Activated CD4-positive, alpha-beta T cell treated with anti-CD3 and anti-CD28 coated beads, Interleukin-2, amount 50 U/mL, for 1 hour (primary cell): ENCODE results near the gene B3GAT3.
"Not testable (repeated sequence)": the region's sequence is repeated elsewhere in the genome, so short reads cannot be mapped to it uniquely, and the experiment has no call there.

ENCODE experiments used
- DNase-seq: peaks from one replicate; pipeline ENCODE4 v3.0.0-alpha.2; 2020

B3GAT3 gene

GRCh38 chr11:62603776-62604299 is 17.9 kb downstream of the B3GAT3 start:
- DNase-seq = no peak

GRCh38 chr11:62603072-62603408 is 18.7 kb downstream of the B3GAT3 start:
- no peak for DNase-seq

DNA sequence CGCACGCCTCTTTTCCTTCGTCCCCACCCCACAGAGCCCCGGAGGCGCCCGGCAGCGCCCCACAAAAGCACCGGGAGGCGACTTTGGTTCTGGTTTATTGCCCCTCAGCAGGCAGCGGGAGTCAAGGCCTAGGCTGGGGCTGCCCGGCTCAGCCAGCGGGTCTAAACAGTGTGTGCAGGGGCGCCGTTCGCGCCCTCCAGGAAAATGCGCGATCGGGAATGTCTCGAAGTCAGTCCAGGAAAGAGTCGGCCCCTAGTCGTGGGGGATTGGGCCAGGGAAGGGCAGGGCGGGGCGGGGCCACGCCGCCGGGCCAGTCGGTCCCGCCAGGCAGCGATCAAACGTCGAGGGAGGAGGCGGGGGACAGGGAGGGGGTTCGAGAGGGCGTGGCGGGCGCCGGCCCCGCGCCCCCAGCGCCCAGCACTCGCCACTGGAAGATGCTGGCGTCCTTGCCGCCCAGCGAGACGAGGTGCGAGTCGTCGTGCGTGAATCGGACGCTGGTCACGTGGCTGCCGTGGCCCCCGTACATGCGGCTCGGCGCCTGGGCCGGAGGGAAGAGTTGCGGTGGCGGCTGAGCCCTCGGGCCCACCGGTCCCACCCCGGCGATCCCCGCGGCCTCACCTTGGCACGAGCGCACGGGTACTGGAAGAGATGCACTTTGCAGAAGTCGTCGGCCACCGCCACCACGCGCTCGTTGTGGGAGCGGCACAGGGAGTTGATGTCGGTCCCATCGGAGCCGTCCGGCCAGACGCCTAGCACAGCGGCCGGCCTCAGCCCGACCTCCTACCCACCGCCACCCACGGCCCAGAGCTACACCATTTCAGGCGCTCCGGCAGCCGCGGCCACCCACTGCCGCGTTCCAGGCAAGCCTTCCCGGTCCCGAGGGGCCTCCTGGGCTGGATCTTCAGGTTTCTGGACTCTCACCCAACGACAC is 19.4 kb downstream of the B3GAT3 start:
- DNase-seq = no peak

GRCh38 chr11:62601372-62602140 is 20.2 kb downstream of the B3GAT3 start, which contains the start of gene MTA2:
Gene MTA2 (minus strand): TSS chr11:62601865. CDS start chr11:62601450, 415 bp downstream.
- peak; percentile 99 for DNase-seq

DNA sequence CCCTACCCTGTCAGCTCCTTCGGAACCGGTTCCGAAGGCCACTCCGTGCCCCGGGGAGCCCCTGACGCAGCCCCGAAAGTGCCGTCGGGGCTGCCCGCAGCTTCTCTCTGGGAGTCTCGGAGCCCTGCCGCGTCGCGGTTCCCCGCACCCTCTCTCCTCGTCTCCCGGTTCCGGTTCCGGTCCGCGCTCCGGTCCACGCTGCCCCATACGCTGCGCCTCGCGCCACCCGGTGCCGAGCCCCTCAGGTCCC is 20.7 kb downstream of the B3GAT3 start:
- DNase-seq = peak; percentile 35

DNA sequence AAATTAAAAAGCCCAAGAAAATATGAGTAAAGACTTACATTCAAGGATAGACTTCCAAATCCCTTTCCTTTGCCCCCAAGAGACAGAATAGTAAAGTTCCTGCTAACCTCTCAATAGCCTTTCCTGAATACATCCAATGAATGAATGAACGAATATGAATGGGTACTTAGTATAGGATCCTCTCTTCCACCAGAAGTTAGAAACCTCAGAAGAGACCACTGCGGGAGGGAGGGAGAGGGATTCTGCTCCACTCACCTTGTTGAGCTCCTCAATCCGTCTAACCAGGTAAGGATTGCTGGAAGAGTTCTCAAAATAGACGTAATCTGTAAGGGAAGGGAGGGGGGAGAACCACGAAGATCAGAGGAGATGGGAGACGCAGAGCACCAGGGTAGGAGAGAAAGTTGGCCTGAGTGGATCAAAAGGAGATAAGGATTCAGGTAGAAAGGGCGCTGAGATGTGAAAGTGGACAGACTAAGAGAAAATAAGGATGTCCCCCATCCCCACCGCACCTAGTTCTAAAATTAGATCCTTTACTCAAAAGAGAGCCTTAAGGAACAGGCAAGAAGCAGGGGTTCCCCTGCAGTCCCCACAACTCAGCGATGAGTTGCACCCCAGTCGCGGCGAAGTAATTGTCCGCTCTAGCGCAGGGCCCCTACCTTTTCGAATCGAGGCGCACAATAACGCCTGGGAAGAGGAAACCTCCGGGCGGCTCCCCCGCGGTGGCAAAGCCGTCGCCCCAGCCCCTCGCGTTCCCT is 21.2 kb downstream of the B3GAT3 start:
- no peak for DNase-seq

- no peak for DNase-seq
Measured at GRCh38 chr11:62599901-62600300, 21.9 kb downstream of the B3GAT3 start.

GRCh38 chr11:62599069-62599696 is 22.6 kb downstream of the B3GAT3 start:
- DNase-seq = peak; percentile 95

- DNase-seq = no peak
Measured at GRCh38 chr11:62595124-62595523, 26.7 kb downstream of the B3GAT3 start.

DNA sequence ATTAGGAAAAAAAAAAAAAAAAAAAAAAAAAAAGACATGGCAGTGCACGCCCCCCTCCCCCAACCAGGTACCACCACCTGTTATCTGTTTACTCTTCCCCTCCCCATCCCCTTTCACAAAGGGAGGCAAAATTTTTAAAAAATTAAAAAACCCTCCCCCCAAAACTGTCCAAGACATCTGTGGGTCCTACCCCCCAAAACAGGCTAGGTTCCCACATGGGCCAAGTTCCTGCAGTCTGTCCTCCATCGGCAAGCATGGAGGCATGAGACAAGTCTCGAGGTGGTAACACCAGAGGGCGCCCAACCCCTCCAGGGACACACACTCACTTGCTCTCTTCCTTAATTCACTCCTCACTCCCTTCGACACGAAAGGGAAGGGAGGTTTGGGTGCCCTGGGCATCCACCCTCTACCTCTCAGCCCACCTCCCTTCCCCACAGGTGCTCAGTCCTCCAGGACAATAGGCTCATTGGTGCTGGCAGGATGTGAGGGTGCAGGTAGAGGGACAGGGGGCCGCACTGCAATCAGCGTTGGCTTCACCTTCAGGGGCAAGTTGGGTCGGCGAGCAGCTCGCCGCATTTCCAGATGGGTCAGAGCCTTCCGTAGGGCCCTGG is 28.2 kb downstream of the B3GAT3 start:
- DNase-seq = peak; percentile 80

DNA sequence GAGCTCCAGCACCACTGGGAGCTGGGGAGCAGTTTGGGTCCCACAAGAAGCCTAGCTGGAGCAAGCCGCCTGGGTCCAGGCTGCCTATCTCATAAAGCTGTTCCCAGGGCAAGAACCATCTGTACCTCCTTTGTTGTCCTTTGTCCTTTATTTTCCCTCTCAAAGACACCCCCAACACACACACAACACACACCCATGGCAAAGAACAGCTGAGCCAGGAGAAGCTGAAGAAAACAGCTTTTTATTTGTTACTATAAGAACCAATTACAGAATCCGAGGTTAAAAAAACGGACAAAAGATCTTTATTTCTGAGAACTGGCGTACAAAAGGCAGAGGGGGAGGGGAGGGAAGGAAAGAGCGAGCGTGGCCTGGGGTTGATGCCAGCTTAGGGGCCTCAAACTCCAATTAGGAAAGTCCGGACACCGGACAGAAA is 28.8 kb downstream of the B3GAT3 start:
- DNase-seq = no peak

GRCh38 chr11:62592146-62592815 is 29.5 kb downstream of the B3GAT3 start:
- no peak for DNase-seq

DNA sequence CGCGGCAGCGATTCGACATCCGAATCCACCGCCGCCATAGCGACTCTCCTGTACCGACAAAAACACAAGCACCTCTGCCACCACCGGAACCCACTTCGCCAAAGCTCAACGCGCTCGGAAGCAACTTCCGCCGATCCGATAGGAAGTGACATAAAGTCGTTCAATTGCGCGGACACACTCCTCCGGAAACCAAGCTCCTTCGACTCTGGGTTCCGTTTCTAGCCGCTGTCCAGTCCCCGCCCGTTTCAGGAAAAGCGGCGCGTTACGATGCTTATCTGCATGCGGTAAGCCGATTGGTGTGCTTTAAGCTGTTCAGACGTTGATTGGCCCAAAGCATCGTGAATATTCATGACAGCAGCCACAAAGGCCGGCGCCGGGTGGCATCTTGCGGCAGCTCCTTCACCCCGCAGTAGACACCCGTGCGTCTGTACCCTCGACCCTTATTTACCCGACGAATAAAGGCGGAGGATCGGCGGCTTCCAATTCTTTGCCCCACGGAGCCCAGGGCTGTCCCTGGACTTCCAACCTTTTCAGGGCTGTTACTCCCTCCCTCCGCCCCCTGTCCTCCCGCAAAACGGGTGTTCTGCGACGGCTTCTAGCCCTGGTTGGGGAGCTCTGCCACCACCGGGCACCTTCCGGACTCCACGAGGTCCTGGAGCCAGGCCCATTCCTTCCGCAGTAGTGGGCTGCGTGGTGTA is 30.2 kb downstream of the B3GAT3 start, which contains the start of gene TUT1:
TSS of gene TUT1 (minus strand) at position 76 of the 698 bp plus-strand sequence. CDS start at position 38, 38 bp downstream.
- peak; percentile 95 for DNase-seq

DNA sequence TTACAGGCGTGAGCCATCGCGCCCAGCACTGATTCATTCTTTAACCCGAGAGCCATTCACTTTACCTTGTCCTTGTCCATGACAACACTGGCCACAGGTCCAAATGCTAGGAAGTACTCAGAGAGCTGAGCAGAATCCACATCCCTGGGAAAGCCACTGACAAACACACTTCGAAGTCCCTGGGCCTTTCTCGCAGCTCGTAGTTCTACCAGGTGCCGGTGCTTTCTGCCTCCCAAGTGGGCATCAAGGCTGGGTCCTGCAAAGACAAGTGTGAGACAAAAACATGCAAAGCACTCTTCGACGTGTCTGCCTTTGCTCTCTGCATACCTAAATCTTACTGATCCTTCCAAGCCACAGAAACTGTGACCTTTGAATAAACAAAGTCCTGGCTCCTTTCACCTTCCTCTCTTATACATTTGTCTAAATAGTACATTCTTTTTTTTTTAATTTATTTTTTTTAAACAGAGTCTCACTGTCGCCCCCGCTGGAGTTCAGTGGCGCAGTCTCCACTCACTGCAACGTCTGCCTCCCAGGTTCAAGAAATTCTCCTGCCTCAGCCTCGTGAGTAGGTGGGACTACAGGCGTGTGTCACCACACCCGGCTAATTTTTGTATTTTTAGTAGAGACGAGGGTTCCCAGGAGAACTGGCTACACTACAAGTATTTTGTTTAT is 32.7 kb downstream of the B3GAT3 start:
- no peak for DNase-seq

GRCh38 chr11:62585356-62585755 is 36.4 kb downstream of the B3GAT3 start:
- DNase-seq = not testable (repeated sequence)

DNA sequence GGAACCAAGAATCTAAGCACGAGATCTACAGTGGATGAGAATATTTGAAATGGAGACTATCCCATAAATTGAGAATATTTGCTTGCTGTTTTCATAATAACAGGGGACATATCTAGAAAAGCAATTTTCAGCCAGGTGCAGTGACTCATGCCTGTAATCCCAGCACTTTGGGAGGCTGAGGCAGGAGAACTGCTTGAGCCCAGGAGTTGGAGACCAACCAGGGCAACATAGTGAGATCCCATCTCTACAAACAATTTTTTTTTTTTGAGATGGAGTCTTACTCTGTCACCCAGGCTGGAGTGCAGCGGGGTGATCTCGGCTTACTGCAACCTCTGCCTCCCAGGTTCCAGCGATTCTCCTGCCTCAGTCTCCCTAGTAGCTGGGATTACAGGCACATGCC is 40.1 kb downstream of the B3GAT3 start:
- not testable (repeated sequence) for DNase-seq

- no peak for DNase-seq
Measured at GRCh38 chr11:62580959-62581715, 40.6 kb downstream of the B3GAT3 start.

DNA sequence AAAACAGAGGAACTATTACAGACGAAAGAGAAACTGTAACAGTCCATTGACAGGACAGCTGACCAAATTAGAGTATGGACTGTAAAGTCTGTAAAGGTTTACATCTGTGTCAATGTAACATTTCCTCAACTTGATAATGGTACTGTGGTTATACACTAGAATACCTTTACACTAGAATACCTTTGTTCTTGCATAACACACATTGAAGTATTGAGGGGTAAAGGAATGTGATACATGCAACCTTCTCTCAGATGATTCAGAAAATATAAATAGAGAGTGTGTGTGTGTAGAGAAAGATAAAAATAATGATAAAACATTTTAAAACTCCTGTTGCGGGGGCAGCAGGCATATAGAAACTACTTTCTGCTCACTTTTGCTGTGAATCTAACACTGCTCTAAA is 42.5 kb downstream of the B3GAT3 start:
- DNase-seq = no peak

GRCh38 chr11:62578541-62578940 is 43.2 kb downstream of the B3GAT3 start:
- no peak for DNase-seq
